ENCODE data around the gene RALB.

The RALB gene

GRCh38 chr2:120269076-120269744 lies 16.6 kb downstream of the RALB start:
- no peak for DNase-seq

- no peak for DNase-seq
These were observed 17.2 kb downstream of the RALB start for GRCh38 chr2:120269816-120270215.

- no peak for DNase-seq
These were observed 19.2 kb downstream of the RALB start for GRCh38 chr2:120271711-120272379.

GRCh38 chr2:120272763-120273481 lies 20.3 kb downstream of the RALB start:
- DNase-seq = no peak

- DNase-seq = no peak
These were observed 23.2 kb downstream of the RALB start for GRCh38 chr2:120275617-120276400.

GRCh38 chr2:120277505-120278205 lies 25.0 kb downstream of the RALB start:
- no peak for DNase-seq

- DNase-seq = no peak
These were observed 26.2 kb downstream of the RALB start for GRCh38 chr2:120278901-120279300.

GRCh38 chr2:120279708-120280107 lies 27.1 kb downstream of the RALB start:
- DNase-seq = no peak

GRCh38 chr2:120283649-120284048 lies 31.0 kb downstream of the RALB start:
- DNase-seq = no peak

GRCh38 chr2:120285056-120285455 lies 32.4 kb downstream of the RALB start:
- DNase-seq = no peak

- DNase-seq = no peak
These were observed 34.7 kb downstream of the RALB start for GRCh38 chr2:120287183-120288015.

GRCh38 chr2:120288016-120288373 lies 35.3 kb downstream of the RALB start:
- DNase-seq = no peak

GRCh38 chr2:120289221-120289906 lies 36.7 kb downstream of the RALB start:
- DNase-seq = no peak

GRCh38 chr2:120290737-120291136 lies 38.1 kb downstream of the RALB start:
- no peak for DNase-seq

- DNase-seq = no peak
These were observed 39.0 kb downstream of the RALB start for GRCh38 chr2:120291401-120292311.

GRCh38 chr2:120293096-120294007 lies 40.7 kb downstream of the RALB start:
- no peak for DNase-seq

GRCh38 chr2:120294008-120294340 lies 41.3 kb downstream of the RALB start:
- DNase-seq = no peak

GRCh38 chr2:120298173-120298835 lies 45.7 kb downstream of the RALB start:
- DNase-seq = no peak
